Gastroesophageal sphincter (tissue), 3 donors: ENCODE data around the gene PSMA7.

Experiments used
- POLR2A ChIP-seq, 2 donors: fragments of 450-650 bp; IDR thresholded peaks; one replicate each; pipeline ENCODE4 v1.6.1; 2017; ENCODE audit warnings: antibody characterized with exemption in 2 of 2, mild to moderate bottlenecking in 2 of 2, moderate library complexity in 1 of 2
- TF ChIP-seq, protein P1 (sequence below), 4 experiments: fragments of 200-600 bp in 2 of 4; fragments of 450-650 bp in 2 of 4; sonication (generic) in 1 of 4; IDR thresholded peaks; one replicate each; pipeline ENCODE4 v1.5.1; 2017 to 2019; ENCODE audit warnings: antibody characterized with exemption in 4 of 4, mild to moderate bottlenecking in 2 of 4, moderate library complexity in 2 of 4

DNA sequence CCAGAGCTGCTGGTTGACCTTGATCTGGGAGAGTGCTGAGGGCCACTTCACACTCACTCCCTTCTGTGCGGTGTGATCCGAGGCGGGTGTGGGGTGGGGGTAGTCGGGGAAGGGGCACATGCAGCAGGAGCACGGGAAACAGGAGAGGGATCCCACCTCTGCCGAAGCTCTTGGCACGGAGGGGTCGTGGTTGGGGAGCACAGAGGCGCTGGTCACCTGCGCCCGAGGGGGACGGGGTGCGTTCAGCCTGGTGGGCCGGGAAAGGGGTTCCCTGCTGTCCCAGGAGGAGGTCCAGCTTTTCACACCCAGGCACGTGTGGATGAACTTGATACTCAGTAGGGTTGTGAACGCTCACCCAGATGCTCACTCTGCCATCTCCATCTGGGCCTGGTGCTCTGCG lies 17.7 kb upstream of the PSMA7 start:
- TF ChIP-seq, protein P1, sequence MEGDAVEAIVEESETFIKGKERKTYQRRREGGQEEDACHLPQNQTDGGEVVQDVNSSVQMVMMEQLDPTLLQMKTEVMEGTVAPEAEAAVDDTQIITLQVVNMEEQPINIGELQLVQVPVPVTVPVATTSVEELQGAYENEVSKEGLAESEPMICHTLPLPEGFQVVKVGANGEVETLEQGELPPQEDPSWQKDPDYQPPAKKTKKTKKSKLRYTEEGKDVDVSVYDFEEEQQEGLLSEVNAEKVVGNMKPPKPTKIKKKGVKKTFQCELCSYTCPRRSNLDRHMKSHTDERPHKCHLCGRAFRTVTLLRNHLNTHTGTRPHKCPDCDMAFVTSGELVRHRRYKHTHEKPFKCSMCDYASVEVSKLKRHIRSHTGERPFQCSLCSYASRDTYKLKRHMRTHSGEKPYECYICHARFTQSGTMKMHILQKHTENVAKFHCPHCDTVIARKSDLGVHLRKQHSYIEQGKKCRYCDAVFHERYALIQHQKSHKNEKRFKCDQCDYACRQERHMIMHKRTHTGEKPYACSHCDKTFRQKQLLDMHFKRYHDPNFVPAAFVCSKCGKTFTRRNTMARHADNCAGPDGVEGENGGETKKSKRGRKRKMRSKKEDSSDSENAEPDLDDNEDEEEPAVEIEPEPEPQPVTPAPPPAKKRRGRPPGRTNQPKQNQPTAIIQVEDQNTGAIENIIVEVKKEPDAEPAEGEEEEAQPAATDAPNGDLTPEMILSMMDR (IDR thresholded peaks at IDR 0.05) = no peak
- TF ChIP-seq POLR2A (IDR thresholded peaks at IDR 0.05) = no peak
